HG02852 (cell line): ENCODE data around the gene ZNF337.
"Not testable (repeated sequence)": the region's sequence is repeated elsewhere in the genome, so short reads cannot be mapped to it uniquely, and the experiment has no call there.

Source experiments
- ATAC-seq: cut with Tn5 transposase; IDR thresholded peaks from one replicate; pipeline ENCODE4 v1.9.1; 2021; ENCODE audit warnings: mild to moderate bottlenecking, moderate library complexity; ENCODE audit not compliant: unreplicated experiment

ZNF337 gene

DNA sequence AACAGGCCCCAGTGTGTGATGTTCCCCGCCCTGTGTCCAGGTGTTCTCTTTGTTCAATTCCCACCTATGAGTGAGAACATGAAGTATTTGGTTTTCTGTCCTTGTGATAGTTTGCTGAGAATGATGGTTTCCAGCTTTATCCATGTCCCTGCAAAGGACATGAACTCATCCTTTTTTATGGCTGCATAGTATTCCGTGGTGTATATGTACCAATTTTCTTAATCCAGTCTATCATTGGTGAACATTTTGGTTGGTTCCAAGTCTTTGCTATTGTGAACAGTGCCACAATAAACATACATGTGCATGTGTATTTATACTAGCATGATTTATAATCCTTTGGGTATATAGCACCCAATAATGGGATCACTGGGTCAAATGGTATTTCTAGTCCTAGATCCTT, 66.0 kb downstream of the ZNF337 start:
- ATAC-seq = not testable (repeated sequence)

DNA sequence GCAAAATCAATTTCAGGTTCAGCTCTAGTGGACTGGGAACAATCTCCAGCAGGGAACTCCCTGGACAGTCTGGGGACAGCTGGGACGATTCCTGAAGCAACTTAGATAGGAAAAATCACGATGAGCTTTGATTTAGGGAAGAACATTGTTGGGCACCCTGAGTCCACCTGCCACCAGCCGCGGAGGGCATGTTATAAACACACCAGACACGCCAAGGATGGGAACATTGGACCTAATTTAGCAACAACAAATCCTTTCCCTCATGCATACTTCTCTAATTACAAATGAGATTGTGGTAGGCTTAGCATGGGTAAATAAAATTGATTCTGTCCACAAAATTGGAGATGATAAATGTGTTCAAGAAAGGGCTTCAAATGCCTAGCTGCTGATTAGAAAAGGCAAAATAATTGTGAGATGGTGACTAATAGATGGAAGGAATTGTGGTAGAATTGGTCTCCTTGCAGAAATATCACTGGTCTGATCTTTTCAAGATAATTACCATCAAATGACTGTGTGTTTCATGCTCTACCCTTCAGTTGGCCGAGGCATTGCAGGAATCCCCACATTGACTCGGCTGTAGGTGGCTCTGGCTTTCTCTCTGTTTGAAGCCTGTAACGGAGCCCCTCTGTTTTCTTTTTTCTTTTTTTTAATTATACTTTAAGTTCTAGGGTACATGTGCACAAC, 66.7 kb downstream of the ZNF337 start:
- no peak for ATAC-seq

GRCh38 chr20:25626779-25627178, 69.9 kb downstream of the ZNF337 start:
- no peak for ATAC-seq

GRCh38 chr20:25624500-25624939, 72.1 kb downstream of the ZNF337 start:
- no peak for ATAC-seq
